Coronary artery (tissue), 2 donors: ENCODE results near the gene SSRP1.

Experiments
- DNase-seq: peaks from one replicate; pipeline ENCODE4 v3.0.0-alpha.2; 2017; ENCODE audit warnings: low spot score
- H3K27ac ChIP-seq, 2 donors: fragments of 200-600 bp; sonication (generic); one replicate each; pipeline ENCODE4 v1.5.1; 2016 to 2019
- H3K4me3 ChIP-seq: fragments of 200-600 bp; sonication (generic); 2 replicates; pipeline ENCODE4 v1.5.1; 2016; ENCODE audit warnings: mild to moderate bottlenecking, moderate library complexity
- TF ChIP-seq, protein P1 (sequence below): fragments of 200-600 bp; sonication (generic); IDR thresholded peaks from one replicate; pipeline ENCODE4 v1.5.1; 2019; ENCODE audit warnings: antibody characterized with exemption

The SSRP1 gene

DNA sequence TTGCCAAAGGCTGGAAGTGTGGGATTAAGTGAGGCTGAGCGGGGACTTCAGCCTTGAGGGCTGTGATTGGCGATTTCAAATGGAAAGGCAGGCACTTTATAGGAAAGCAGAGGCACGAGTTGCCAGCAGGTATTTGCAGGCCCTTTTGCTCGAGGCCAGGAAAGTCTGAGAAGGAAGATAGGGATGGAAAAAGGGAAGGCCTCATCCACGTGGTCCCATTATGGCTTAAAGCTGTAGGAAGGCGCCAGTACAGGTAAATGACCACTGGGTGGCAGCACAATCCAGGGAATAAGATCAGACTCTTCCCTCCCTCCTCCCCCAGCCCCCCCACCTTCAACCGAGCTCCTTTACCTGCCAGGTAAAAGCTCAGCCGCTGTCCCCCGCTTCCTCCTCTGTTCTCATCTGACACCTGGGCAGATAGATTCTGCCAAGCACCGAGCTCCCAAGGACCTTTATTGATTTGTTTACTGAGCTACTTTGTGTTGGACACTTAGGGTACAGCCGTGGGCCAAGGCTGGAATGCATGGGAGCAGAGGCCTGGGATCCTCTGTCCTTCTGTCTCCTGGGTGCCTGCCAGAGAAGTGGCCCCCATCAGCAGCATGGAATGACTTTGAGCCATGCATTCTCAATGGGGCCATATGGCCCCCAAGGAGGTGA lies 10.0 kb upstream of the SSRP1 start:
- H3K27ac ChIP-seq: no peak overlapping the region
- no peak for DNase-seq
- TF ChIP-seq, protein P1, sequence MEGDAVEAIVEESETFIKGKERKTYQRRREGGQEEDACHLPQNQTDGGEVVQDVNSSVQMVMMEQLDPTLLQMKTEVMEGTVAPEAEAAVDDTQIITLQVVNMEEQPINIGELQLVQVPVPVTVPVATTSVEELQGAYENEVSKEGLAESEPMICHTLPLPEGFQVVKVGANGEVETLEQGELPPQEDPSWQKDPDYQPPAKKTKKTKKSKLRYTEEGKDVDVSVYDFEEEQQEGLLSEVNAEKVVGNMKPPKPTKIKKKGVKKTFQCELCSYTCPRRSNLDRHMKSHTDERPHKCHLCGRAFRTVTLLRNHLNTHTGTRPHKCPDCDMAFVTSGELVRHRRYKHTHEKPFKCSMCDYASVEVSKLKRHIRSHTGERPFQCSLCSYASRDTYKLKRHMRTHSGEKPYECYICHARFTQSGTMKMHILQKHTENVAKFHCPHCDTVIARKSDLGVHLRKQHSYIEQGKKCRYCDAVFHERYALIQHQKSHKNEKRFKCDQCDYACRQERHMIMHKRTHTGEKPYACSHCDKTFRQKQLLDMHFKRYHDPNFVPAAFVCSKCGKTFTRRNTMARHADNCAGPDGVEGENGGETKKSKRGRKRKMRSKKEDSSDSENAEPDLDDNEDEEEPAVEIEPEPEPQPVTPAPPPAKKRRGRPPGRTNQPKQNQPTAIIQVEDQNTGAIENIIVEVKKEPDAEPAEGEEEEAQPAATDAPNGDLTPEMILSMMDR: peak; percentile 80
- no peak overlapping the region for H3K4me3 ChIP-seq

DNA sequence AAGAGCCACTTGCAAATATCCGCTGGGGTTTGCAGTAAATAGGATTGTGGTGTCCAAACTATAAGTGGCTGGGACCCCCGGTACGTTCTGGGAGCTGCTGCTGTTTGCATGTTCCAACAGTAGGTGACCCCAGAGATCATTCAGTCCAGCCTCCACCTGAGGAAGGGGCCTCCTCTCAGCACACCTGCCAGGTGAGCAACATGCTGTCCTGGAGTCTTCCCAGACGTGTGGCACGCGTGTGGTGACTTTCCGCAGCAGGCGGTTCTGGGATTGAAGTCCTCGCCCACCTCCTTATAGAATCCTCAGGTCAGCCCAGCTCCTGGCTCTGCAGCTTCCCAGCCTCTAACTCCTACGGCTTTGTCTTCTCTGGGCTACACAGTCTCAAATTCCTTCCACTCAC lies 9.1 kb upstream of the SSRP1 start:
- TF ChIP-seq, protein P1: no peak
- DNase-seq: no peak

DNA sequence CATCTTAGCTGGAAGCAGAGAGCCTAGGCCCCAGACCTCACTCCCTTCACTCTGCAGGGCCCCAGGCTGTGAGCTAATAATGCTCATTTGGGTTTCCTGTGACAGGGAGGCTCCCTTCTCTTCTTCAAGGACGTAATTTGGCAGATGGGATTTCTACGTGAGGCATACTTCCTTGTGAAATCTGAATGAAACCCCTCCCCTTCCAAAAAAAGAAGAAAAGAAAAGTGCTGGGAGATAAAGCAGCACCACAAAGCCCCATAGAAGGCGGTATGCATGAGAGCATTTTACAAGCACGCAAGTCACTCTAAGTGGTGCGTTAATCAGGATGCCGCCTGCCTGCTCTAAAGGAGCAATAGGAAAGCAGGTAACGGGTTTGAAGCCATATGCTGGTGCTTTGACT lies 8.1 kb upstream of the SSRP1 start:
- no peak overlapping the region for H3K27ac ChIP-seq
- TF ChIP-seq, protein P1: no peak
- no peak overlapping the region for H3K4me3 ChIP-seq
- DNase-seq: no peak

More for the DNA sequence above, 9.1 kb upstream of the SSRP1 start:
- Histone ChIP-seq H3K27ac (no peak overlapping the region), H3K4me3 (no peak overlapping the region)

DNA sequence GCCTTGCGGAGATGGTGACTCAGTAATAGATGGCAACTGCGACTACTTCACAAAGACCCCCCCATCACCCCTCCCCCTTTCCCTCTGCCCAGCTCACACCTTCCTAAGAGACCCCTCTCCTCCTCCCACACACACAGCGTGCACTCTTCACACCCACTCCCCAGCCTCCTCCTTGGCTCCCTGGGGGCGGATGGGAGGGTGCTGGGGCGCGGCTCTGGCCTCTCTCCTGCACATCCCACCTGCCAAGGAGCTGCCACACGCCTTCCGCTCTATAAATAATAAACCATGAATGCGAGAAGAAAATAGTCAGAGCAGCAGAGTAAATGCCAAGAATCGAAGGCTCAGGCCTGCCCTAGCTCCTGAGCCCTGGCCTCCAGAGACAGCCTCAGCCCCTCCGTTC lies 7.0 kb upstream of the SSRP1 start:
- DNase-seq: no peak
- TF ChIP-seq, protein P1: no peak
- Histone ChIP-seq H3K27ac (no peak overlapping the region), H3K4me3 (no peak overlapping the region)

DNA sequence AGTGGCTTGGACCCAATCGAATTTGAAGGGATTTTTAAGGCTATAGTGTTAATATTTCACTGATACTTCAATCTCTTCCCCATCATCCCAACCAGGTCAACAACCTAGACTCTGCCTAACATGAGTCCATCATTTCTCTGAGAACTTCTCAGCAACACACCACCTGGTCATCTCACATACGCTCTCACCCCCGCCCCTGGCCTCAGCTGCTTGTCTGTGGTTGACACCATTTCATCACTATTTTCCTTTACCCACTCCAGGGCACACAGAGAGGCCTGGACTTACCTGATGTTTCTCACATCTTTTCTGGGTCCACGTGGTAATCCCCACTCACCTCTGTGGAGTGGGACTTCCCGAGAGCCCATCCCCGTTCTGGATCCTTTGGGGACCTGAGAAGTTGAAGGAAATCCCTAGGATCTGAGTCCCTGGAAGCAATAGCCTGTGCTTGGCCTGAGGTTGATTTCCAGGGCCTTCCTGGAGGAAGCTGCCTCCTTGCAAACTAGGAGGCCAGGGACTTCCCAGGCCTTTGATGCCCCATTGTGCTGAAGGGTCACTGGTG lies 5.6 kb upstream of the SSRP1 start:
- H3K4me3 ChIP-seq: no peak overlapping the region
- no peak for DNase-seq
- TF ChIP-seq, protein P1: no peak
- no peak overlapping the region for H3K27ac ChIP-seq

DNA sequence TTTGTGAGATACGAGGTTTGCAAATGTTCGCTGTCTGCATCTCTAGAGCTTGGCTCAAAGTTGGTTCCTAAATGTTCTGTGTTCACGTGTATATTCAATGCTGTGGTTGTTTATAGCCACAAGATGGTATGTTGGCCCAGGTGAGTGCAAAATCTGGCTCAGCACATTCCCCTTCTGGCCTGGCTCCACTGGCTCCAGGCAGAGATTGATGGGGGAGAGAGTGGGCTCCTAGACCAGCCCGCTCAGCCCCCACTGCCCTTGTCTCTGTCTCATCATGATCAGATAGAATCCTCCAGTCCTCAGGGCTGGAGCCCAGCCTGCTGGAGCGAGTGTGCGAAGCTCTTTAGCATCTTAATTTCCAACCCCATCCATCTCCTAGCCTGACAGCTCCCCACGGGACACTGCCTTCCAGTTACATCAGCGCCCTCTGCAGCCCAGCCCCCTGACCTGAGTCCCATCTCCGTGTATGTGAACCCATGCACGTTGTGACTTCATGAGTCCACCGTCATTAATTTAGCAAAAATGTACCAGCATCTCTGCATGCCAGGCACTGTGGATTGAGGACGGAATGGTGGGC lies 4.4 kb upstream of the SSRP1 start:
- Histone ChIP-seq H3K4me3 (no peak overlapping the region), H3K27ac (no peak overlapping the region)
- TF ChIP-seq, protein P1: no peak
- DNase-seq: no peak

DNA sequence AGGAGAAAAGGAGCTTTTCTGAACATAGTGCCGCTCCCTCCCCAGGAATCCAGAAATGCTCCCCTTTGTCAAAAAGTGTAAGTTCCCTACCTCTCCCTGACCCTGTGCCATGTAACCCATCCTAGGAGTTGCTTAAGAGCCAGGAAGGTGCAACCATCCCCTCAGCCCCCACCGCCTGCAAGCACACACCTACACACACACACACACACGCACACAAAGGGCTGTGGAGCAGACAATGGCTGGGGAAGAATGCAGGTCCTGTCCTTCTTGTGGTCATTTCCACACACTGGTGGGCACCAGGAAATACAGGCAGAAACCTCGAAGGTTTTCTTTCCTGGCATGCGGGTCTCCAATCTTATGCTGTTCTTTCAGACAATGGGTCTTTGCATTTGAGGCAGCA lies 3.6 kb upstream of the SSRP1 start:
- no peak for DNase-seq
- no peak overlapping the region for H3K27ac ChIP-seq
- no peak overlapping the region for H3K4me3 ChIP-seq
- TF ChIP-seq, protein P1: no peak
